Measurements from ENCODE around the gene AK6. TPM values are rescaled to one million over a fixed set of nuclear protein-coding genes. Genes with fewer than 3 reads are reported as not detected.

AK6 gene
- 10 to 100 TPM; 19.2 to 31.1 (median 24.7) TPM for total RNA-seq

- DNase-seq (ENCODE audit: low spot score) (peak; percentile 64), ATAC-seq (ENCODE audit: low FRiP score) (peak; percentile 99)
- no peak for TF ChIP-seq CTCF (IDR thresholded peaks at IDR 0.05)
Measured at GRCh38 chr5:69369340-69370121, at the start of gene AK6, which contains the start of the genes RAD17 and TAF9. Gene AK6, minus strand, starts transcription at chr5:69369520. Its CDS starts 30 bp downstream, at chr5:69369490. Gene RAD17, plus strand, starts transcription at chr5:69369818. Its CDS starts 2,391 bp downstream, at chr5:69372209. Gene TAF9, minus strand, starts transcription at chr5:69369520. Its CDS starts 3,783 bp downstream, at chr5:69365737.

GRCh38 chr5:69418554-69418953 lies 49.2 kb upstream of the AK6 start:
- DNase-seq (ENCODE audit: low spot score) (no peak), ATAC-seq (ENCODE audit: low FRiP score) (no peak)
- TF ChIP-seq CTCF (IDR thresholded peaks at IDR 0.05), result no peak

GRCh38 chr5:69416699-69417098 lies 47.4 kb upstream of the AK6 start:
- DNase-seq (ENCODE audit: low spot score), result no peak
- no peak for TF ChIP-seq CTCF (IDR thresholded peaks at IDR 0.05)
- ATAC-seq (ENCODE audit: low FRiP score), result no peak

GRCh38 chr5:69416180-69416579 lies 46.9 kb upstream of the AK6 start:
- ATAC-seq (ENCODE audit: low FRiP score) (no peak), DNase-seq (ENCODE audit: low spot score) (no peak)
- TF ChIP-seq CTCF (IDR thresholded peaks at IDR 0.05), result no peak

GRCh38 chr5:69415584-69415958 lies 46.3 kb upstream of the AK6 start:
- DNase-seq (ENCODE audit: low spot score) (no peak), ATAC-seq (ENCODE audit: low FRiP score) (no peak)
- no peak for TF ChIP-seq CTCF (IDR thresholded peaks at IDR 0.05)

GRCh38 chr5:69414885-69415583 lies 45.7 kb upstream of the AK6 start, which contains the start of gene MARVELD2:
Gene MARVELD2, plus strand, starts transcription at chr5:69415116. Its CDS starts 4,270 bp downstream, at chr5:69419386.
- peak; percentile 95 for ATAC-seq (ENCODE audit: low FRiP score)
- peak; percentile 26 for DNase-seq (ENCODE audit: low spot score)
- no peak for TF ChIP-seq CTCF (IDR thresholded peaks at IDR 0.05)

Data from omental fat pad (tissue), 4 donors.